Transverse colon (tissue), 4 donors: ENCODE results near the gene ARFGEF2. TPM values are rescaled to one million over a fixed set of nuclear protein-coding genes. Genes with fewer than 3 reads are reported as not detected.
"Not testable (repeated sequence)": the region's sequence is repeated elsewhere in the genome, so short reads cannot be mapped to it uniquely, and the experiment has no call there.

ENCODE experiments used
- DNase-seq: peaks from one replicate; pipeline ENCODE4 v3.0.0-alpha.2; 2019
- H3K27ac ChIP-seq, 4 donors: fragments of 200-600 bp; sonication (generic); 2 replicates each; pipeline ENCODE4 v1.5.1; 2016 to 2018; ENCODE audit warnings: inconsistent platforms in 4 of 4
- H3K27me3 ChIP-seq: fragments of 200-600 bp; sonication (generic); 2 replicates; pipeline ENCODE4 v1.5.1; 2017; ENCODE audit warnings: inconsistent platforms
- H3K36me3 ChIP-seq, 4 donors: fragments of 200-600 bp; sonication (generic); 2 replicates each; pipeline ENCODE4 v1.5.1; 2017 to 2019; ENCODE audit warnings: inconsistent platforms in 4 of 4
- H3K4me1 ChIP-seq, 4 donors: fragments of 200-600 bp; sonication (generic); 2 replicates each; pipeline ENCODE4 v1.5.1; 2017 to 2020; ENCODE audit warnings: inconsistent platforms in 4 of 4
- H3K4me3 ChIP-seq, 4 donors: fragments of 200-600 bp; sonication (generic); 1 replicate in 1 of 4; 2 replicates in 3 of 4; pipeline versions ENCODE4 v1.5.1 to v1.6.1; 2017 to 2019; ENCODE audit warnings: inconsistent platforms in 4 of 4
- H3K9me3 ChIP-seq, 2 donors: fragments of 200-600 bp; sonication (generic); 2 replicates each; pipeline ENCODE4 v1.5.1; 2017 to 2019; ENCODE audit warnings: inconsistent platforms in 2 of 2
- EP300 ChIP-seq: sonication (generic); formaldehyde crosslinking; IDR thresholded peaks from one replicate; pipeline ENCODE4 v1.6.1; 2017; ENCODE audit warnings: antibody characterized with exemption, low read depth
- POLR2A ChIP-seq: fragments of 450-650 bp; IDR thresholded peaks from one replicate; pipeline ENCODE4 v1.6.1; 2016; ENCODE audit warnings: antibody characterized with exemption, mild to moderate bottlenecking, moderate library complexity
- POLR2AphosphoS5 ChIP-seq, 3 donors: sonication (generic); formaldehyde crosslinking; IDR thresholded peaks; one replicate each; pipeline ENCODE4 v1.6.1; 2016; ENCODE audit warnings: antibody characterized with exemption in 3 of 3
- WGBS, 2 donors: methylation state at CpG; one replicate each; pipeline ENCODE4 v1.1.5; 2018; ENCODE audit warnings: low coverage in 1 of 2; 5-methylcytosine and 5-hydroxymethylcytosine counted together
- in situ Hi-C, 4 donors: fragments of 200-750 bp; cut with MboI; loops; one replicate each; pipeline versions ENCODE4 v1.15.0 to v1.15.1; 2017; ENCODE audit warnings: low sequenced_read_pairs in 3 of 4, low pct_ligation_motif_present in 1 of 4, low pct_unique_long_range_greater_than_20kb in 1 of 4
- intact Hi-C: fragments of 100-400 bp; cut with DNase I; formaldehyde crosslinking; loops from one replicate; pipeline ENCODE4 v1.15.1; 2023; ENCODE audit warnings: low total_unique reads
- small RNA-seq, 4 donors: library from RNA; depleted of rRNA; stranded (forward); fragments of <200 nt; gene quantifications; one replicate each; pipeline ENCODE3, GENCODE V24; 2016
- total RNA-seq, 4 donors: library from RNA; depleted of rRNA; stranded (reverse); fragments of >200 nt; gene quantifications; one replicate each; pipeline ENCODE4 v1.1.0, GENCODE V29; 2016
- TF ChIP-seq, protein P1 (sequence below), 5 experiments: fragments of 200-600 bp in 3 of 5; fragments of 450-650 bp in 2 of 5; sonication (generic) in 3 of 5; IDR thresholded peaks; 1 replicate in 2 of 5; 2 replicates in 3 of 5; pipeline ENCODE4 v1.5.1; 2016 to 2017; ENCODE audit warnings: antibody characterized with exemption in 5 of 5, inconsistent platforms in 3 of 5, mild to moderate bottlenecking in 2 of 5, moderate library complexity in 1 of 5

ARFGEF2 gene
- total RNA-seq, 4 donors from 2014 or later, result 52.5 to 69.5 (median 68.5) TPM

DNA sequence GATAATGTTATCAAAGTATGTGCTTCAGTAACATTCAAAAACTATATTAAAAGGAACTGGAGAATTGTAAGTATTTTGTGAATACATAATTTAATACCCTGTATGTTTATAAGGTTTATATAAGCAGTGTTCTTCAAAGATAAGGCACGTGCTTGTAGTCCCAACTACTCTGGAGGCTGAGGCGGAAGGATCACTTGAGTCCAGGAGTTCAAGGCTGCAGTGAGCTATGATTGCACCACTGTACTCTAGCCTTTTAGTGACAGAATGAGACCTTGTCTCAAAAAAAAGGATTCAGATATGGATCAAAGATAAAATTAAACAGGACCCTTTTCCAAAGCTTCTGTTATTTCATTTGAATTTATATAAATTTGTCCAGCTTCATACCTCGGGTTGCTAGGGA, 141.8 kb downstream of the ARFGEF2 start:
- Histone ChIP-seq H3K4me1 (no peaks in the 10 kb centered on the region), H3K27me3 (no peaks in the 10 kb centered on the region), H3K36me3 (peaks cover 0 to 55% (median 10%) of the 10 kb centered on the region in 4 donors), H3K9me3 (no peaks in the 10 kb centered on the region), H3K4me3 (no peak overlapping the region), H3K27ac (no peak overlapping the region)
- intact Hi-C loops, result no loop called here
- TF ChIP-seq, protein P1, sequence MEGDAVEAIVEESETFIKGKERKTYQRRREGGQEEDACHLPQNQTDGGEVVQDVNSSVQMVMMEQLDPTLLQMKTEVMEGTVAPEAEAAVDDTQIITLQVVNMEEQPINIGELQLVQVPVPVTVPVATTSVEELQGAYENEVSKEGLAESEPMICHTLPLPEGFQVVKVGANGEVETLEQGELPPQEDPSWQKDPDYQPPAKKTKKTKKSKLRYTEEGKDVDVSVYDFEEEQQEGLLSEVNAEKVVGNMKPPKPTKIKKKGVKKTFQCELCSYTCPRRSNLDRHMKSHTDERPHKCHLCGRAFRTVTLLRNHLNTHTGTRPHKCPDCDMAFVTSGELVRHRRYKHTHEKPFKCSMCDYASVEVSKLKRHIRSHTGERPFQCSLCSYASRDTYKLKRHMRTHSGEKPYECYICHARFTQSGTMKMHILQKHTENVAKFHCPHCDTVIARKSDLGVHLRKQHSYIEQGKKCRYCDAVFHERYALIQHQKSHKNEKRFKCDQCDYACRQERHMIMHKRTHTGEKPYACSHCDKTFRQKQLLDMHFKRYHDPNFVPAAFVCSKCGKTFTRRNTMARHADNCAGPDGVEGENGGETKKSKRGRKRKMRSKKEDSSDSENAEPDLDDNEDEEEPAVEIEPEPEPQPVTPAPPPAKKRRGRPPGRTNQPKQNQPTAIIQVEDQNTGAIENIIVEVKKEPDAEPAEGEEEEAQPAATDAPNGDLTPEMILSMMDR (IDR thresholded peaks at IDR 0.05), result no peak
- TF ChIP-seq POLR2A (no peak), POLR2AphosphoS5 (IDR thresholded peaks at IDR 0.05) (no peak), EP300 (no peak)
- in situ Hi-C loops, result no loop called here
- no peak for DNase-seq
- 67 to 76% methylated on average over 3 of the region's 3 CpGs for WGBS, 2 donors

DNA sequence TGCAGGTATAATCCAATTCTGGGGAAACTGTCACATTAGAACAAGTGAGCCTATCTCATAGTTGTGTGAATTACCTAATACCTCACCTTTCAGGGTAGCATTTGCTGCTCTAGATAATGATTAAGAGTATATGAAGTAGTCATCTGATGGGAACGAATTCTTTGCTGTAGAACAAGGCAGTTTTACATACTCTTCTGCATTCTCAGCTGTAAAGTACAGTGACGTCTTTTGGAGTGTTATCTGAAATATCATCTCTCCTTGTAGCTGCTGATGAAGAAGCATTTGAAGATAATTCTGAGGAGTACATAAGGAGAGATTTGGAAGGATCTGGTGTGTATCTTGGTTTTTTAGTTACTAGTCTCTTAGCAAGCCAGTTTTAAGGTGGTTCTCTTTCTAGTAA, 153.0 kb downstream of the ARFGEF2 start:
- no peak for TF ChIP-seq POLR2AphosphoS5 (IDR thresholded peaks at IDR 0.05)
- TF ChIP-seq, protein P1 (IDR thresholded peaks at IDR 0.05), result no peak
- no peak for TF ChIP-seq EP300
- DNase-seq, result no peak
- Histone ChIP-seq H3K9me3 (no peaks in the 10 kb centered on the region), H3K27me3 (no peaks in the 10 kb centered on the region), H3K27ac (no peak overlapping the region), H3K4me3 (no peak overlapping the region), H3K4me1 (no peaks in the 10 kb centered on the region), H3K36me3 (peaks cover 0 to 73% (median 28%) of the 10 kb centered on the region in 4 donors)
- WGBS, 2 donors, result 88 to 100% methylated on average over 1 to 2 of the region's 2 CpGs
- in situ Hi-C loops, result no loop called here
- intact Hi-C loops, result no loop called here

DNA sequence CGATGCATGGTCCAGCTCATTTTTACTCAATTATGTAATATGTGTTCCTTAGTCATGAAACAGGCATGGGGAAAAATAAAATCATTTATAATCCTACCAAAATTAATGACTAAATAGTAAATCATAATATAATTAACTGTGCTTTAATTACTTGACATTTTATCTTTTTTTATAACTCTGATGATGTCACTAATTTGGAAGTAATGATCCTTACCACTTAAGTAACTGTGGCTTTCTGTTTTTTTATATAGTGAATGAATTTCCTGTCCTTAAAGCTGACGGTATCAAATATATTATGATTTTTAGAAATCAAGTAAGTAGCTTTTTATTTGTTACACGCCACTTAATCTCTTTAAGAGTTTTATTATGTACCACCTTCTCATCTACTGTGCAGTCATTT, 156.8 kb downstream of the ARFGEF2 start:
- Histone ChIP-seq H3K36me3 (peaks cover 0 to 64% (median 32%) of the 10 kb centered on the region in 4 donors), H3K4me1 (no peaks in the 10 kb centered on the region), H3K9me3 (no peaks in the 10 kb centered on the region), H3K27me3 (no peaks in the 10 kb centered on the region), H3K27ac (no peak overlapping the region), H3K4me3 (no peak overlapping the region)
- 91 to 93% methylated on average over 3 of the region's 3 CpGs for whole genome bisulfite sequencing, 2 donors
- intact Hi-C loops, result no loop called here
- TF ChIP-seq EP300 (no peak), POLR2A (no peak), POLR2AphosphoS5 (IDR thresholded peaks at IDR 0.05) (no peak)
- TF ChIP-seq, protein P1 (IDR thresholded peaks at IDR 0.05), result no peak
- in situ Hi-C loops, result no loop called here
- no peak for DNase-seq

DNA sequence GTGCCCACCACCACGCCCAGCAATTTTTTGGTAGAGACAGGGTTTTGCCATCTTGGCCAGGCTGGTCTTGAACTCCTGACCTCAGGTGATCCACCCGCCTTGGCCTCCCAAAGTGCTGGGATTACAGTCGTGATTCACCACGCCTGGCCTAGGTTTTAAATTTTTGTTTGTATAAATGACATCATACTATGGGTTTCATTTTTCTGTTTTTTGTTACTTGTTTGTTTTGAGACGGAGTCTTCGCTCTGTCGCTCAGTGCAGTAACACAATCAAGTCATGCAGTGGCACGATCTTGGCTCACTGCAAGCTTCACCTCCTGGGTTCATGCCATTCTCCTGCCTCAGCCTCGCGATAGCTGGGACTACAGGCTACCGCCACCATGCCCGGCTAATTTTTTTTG, 160.8 kb downstream of the ARFGEF2 start:
- intact Hi-C loops, result not testable (repeated sequence)

More for the DNA sequence above, 160.8 kb downstream of the ARFGEF2 start:
- H3K27me3 ChIP-seq, DNase-seq, H3K4me1 ChIP-seq, H3K9me3 ChIP-seq, in situ Hi-C loops, H3K27ac ChIP-seq, H3K4me3 ChIP-seq: not testable (repeated sequence)
- H3K36me3 ChIP-seq, result peaks cover 0 to 69% (median 29%) of the 10 kb centered on the region in 4 donors
- WGBS, 2 donors, result 90 to 96% methylated on average over 10 to 12 of the region's 12 CpGs

Small RNA genes lying within 50 kb of the gene (small RNA-seq; reads per million reads assigned to genes)
- 0 reads per million in 4 donors for gene SNAP23P1

Other genes starting within 250 kb of the ARFGEF2 start
- gene PREX1, start 93.7 kb upstream of the ARFGEF2 start, total RNA-seq, result 10 to 100 TPM; 10.9 to 29.9 (median 16.6) TPM
- 10 to 100 TPM; 11.5 to 27.0 (median 15.5) TPM for gene CSE1L, start 124.6 kb downstream of the ARFGEF2 start, total RNA-seq